ENCODE data around the gene ARMC8.
"Not testable (repeated sequence)": the region's sequence is repeated elsewhere in the genome, so short reads cannot be mapped to it uniquely, and the experiment has no call there.

Gene ARMC8

GRCh38 chr3:138187296-138188012, at the start of gene ARMC8:
Gene ARMC8 (plus strand): TSS chr3:138187301. CDS start chr3:138187555, 254 bp downstream.
- H3K4me1 Mint-ChIP-seq: peaks cover 41% of the 10 kb centered on the region
- peak within 1 kb of the TSS; percentile 98 for H3K27ac Mint-ChIP-seq
- peaks cover 17% of the 10 kb centered on the region for H3K36me3 Mint-ChIP-seq
- DNase-seq (ENCODE audit: low spot score in 2 of 2): peak; percentile 24 to 91
- peak; percentile 92 for ATAC-seq
- H3K9me3 Mint-ChIP-seq: no peaks in the 10 kb centered on the region
- peak within 1 kb of the TSS; percentile 86 for H3K4me3 Mint-ChIP-seq

- H3K27ac Mint-ChIP-seq: no peak overlapping the region
- no peak overlapping the region for H3K4me3 Mint-ChIP-seq
- DNase-seq (ENCODE audit: low spot score in 2 of 2) (peak in 1 of 2 donors; percentile 25), ATAC-seq (no peak)
- no peaks in the 10 kb centered on the region for H3K36me3 Mint-ChIP-seq
- no peaks in the 10 kb centered on the region for H3K9me3 Mint-ChIP-seq
- H3K4me1 Mint-ChIP-seq: no peaks in the 10 kb centered on the region
Observed at GRCh38 chr3:138137861-138138260, 49.2 kb upstream of the ARMC8 start.

GRCh38 chr3:138139691-138140090, 47.4 kb upstream of the ARMC8 start:
- no peak for ATAC-seq
- Mint-ChIP-seq H3K4me3 (no peak overlapping the region), H3K27ac (no peak overlapping the region), H3K9me3 (no peaks in the 10 kb centered on the region), H3K4me1 (no peaks in the 10 kb centered on the region), H3K36me3 (no peaks in the 10 kb centered on the region)
- DNase-seq (ENCODE audit: low spot score in 2 of 2): no peak

GRCh38 chr3:138140940-138141339, 46.2 kb upstream of the ARMC8 start:
- Mint-ChIP-seq H3K4me3 (no peak overlapping the region), H3K4me1 (no peaks in the 10 kb centered on the region), H3K27ac (no peak overlapping the region), H3K9me3 (no peaks in the 10 kb centered on the region), H3K36me3 (no peaks in the 10 kb centered on the region)
- no peak for DNase-seq (ENCODE audit: low spot score in 2 of 2)
- no peak for ATAC-seq

- not testable (repeated sequence) for ATAC-seq; H3K4me3 Mint-ChIP-seq; H3K4me1 Mint-ChIP-seq; H3K27ac Mint-ChIP-seq; H3K36me3 Mint-ChIP-seq; H3K9me3 Mint-ChIP-seq; DNase-seq (ENCODE audit: low spot score in 2 of 2)
Observed at GRCh38 chr3:138142181-138142580, 44.9 kb upstream of the ARMC8 start.

- ATAC-seq (no peak), DNase-seq (ENCODE audit: low spot score in 2 of 2) (peak in 1 of 2 donors; percentile 10)
- no peak overlapping the region for H3K4me3 Mint-ChIP-seq
- H3K27ac Mint-ChIP-seq: no peak overlapping the region
- no peaks in the 10 kb centered on the region for H3K4me1 Mint-ChIP-seq
- H3K9me3 Mint-ChIP-seq: peaks cover 2% of the 10 kb centered on the region
- peaks cover 3% of the 10 kb centered on the region for H3K36me3 Mint-ChIP-seq
Observed at GRCh38 chr3:138148503-138148902, 38.6 kb upstream of the ARMC8 start.

GRCh38 chr3:138154534-138154933, 32.6 kb upstream of the ARMC8 start:
- peaks cover 10% of the 10 kb centered on the region for H3K9me3 Mint-ChIP-seq
- peaks cover 6% of the 10 kb centered on the region for H3K36me3 Mint-ChIP-seq
- no peaks in the 10 kb centered on the region for H3K4me1 Mint-ChIP-seq
- H3K4me3 Mint-ChIP-seq: no peak overlapping the region
- no peak overlapping the region for H3K27ac Mint-ChIP-seq
- DNase-seq (ENCODE audit: low spot score in 2 of 2): no peak
- ATAC-seq: no peak

- Mint-ChIP-seq H3K36me3 (peaks cover 34% of the 10 kb centered on the region), H3K27ac (no peak overlapping the region), H3K4me3 (no peak overlapping the region), H3K9me3 (peaks cover 10% of the 10 kb centered on the region), H3K4me1 (no peaks in the 10 kb centered on the region)
- DNase-seq (ENCODE audit: low spot score in 2 of 2) (no peak), ATAC-seq (no peak)
Observed at GRCh38 chr3:138157743-138158142, 29.4 kb upstream of the ARMC8 start.

- Mint-ChIP-seq H3K27ac (peak overlapping the region; percentile 2), H3K36me3 (peaks cover 100% of the 10 kb centered on the region), H3K9me3 (no peaks in the 10 kb centered on the region), H3K4me1 (peaks cover 6% of the 10 kb centered on the region), H3K4me3 (no peak overlapping the region)
- DNase-seq (ENCODE audit: low spot score in 2 of 2) (peak in 1 of 2 donors; percentile 4), ATAC-seq (no peak)
Observed at GRCh38 chr3:138165061-138165460, 22.0 kb upstream of the ARMC8 start.

- DNase-seq (ENCODE audit: low spot score in 2 of 2) (no peak), ATAC-seq (no peak)
- H3K4me1 Mint-ChIP-seq: peaks cover 23% of the 10 kb centered on the region
- no peak overlapping the region for H3K27ac Mint-ChIP-seq
- peaks cover 82% of the 10 kb centered on the region for H3K36me3 Mint-ChIP-seq
- peak overlapping the region; percentile 86 for H3K4me3 Mint-ChIP-seq
- no peaks in the 10 kb centered on the region for H3K9me3 Mint-ChIP-seq
Observed at GRCh38 chr3:138172625-138173024, 14.5 kb upstream of the ARMC8 start.

- Mint-ChIP-seq H3K27ac (peak overlapping the region; percentile 94), H3K36me3 (peaks cover 69% of the 10 kb centered on the region), H3K4me3 (peak overlapping the region; percentile 86), H3K4me1 (peaks cover 23% of the 10 kb centered on the region), H3K9me3 (no peaks in the 10 kb centered on the region)
- peak in 1 of 2 donors; percentile 36 for DNase-seq (ENCODE audit: low spot score in 2 of 2)
- ATAC-seq: no peak
Observed at GRCh38 chr3:138173769-138174420, 13.2 kb upstream of the ARMC8 start.

GRCh38 chr3:138174421-138175131, 12.5 kb upstream of the ARMC8 start, which contains the start of gene DBR1:
Gene DBR1 (minus strand): TSS chr3:138174921. CDS start chr3:138174795, 126 bp downstream.
- Mint-ChIP-seq H3K4me3 (peak within 1 kb of the TSS; percentile 86), H3K4me1 (peaks cover 23% of the 10 kb centered on the region), H3K36me3 (peaks cover 63% of the 10 kb centered on the region), H3K27ac (peak within 1 kb of the TSS; percentile 94), H3K9me3 (no peaks in the 10 kb centered on the region)
- ATAC-seq (peak; percentile 94), DNase-seq (ENCODE audit: low spot score in 2 of 2) (peak; percentile 68 to 88)

- ATAC-seq: peak; percentile 82
- H3K9me3 Mint-ChIP-seq: no peaks in the 10 kb centered on the region
- DNase-seq (ENCODE audit: low spot score in 2 of 2): no peak
- H3K36me3 Mint-ChIP-seq: peaks cover 6% of the 10 kb centered on the region
- no peak overlapping the region for H3K4me3 Mint-ChIP-seq
- no peak overlapping the region for H3K27ac Mint-ChIP-seq
- H3K4me1 Mint-ChIP-seq: no peaks in the 10 kb centered on the region
Observed at GRCh38 chr3:138180375-138181029, 6.6 kb upstream of the ARMC8 start.

GRCh38 chr3:138184994-138185393, 2.1 kb upstream of the ARMC8 start:
- Mint-ChIP-seq H3K27ac (no peak overlapping the region), H3K4me1 (peaks cover 27% of the 10 kb centered on the region), H3K36me3 (peaks cover 6% of the 10 kb centered on the region), H3K9me3 (no peaks in the 10 kb centered on the region), H3K4me3 (no peak overlapping the region)
- DNase-seq (ENCODE audit: low spot score in 2 of 2) (no peak), ATAC-seq (no peak)

GRCh38 chr3:138186221-138186620, 880 bp upstream of the ARMC8 start:
- Mint-ChIP-seq H3K4me3 (peak overlapping the region; percentile 86), H3K36me3 (peaks cover 10% of the 10 kb centered on the region), H3K27ac (peak overlapping the region; percentile 98), H3K4me1 (peaks cover 35% of the 10 kb centered on the region), H3K9me3 (no peaks in the 10 kb centered on the region)
- DNase-seq (ENCODE audit: low spot score in 2 of 2) (no peak), ATAC-seq (no peak)
